Measurements from ENCODE around the gene ZNF467.

ZNF467 gene

DNA sequence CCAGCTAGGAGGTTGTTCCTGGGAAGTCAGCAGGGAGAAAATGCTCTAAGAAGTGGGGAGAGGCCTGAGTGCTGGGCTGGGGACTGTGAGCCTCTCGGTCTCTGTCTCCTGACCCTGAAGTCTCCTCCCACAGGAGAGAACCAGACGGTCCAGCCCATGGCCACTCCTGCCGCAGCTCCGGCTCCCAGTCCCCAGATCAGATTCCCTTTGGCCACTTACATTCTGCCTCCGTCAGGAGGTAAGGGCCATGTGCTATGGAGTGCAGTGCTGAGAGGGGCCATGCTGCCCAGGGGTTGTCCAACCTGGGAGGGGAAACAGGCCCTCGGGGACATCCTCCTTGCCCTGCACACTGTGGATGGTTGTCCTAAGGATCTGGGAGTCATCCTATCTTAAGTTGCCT is 21.3 kb upstream of the ZNF467 start:
- DNase-seq (ENCODE audit: low read depth in 1 of 2, low spot score in 1 of 2): no peak
- Histone ChIP-seq H3K27me3 (ENCODE audit: insufficient read depth, poor library complexity, severe bottlenecking) (peaks cover 18% of the 10 kb centered on the region), H3K4me3 (replicated peaks; ENCODE audit: insufficient read depth, low read length) (no peak overlapping the region), H3K27ac (replicated peaks) (no peak overlapping the region)
- TF ChIP-seq GABPA (IDR thresholded peaks at IDR 0.05; ENCODE audit: low read depth) (no peak), POLR2AphosphoS5 (IDR thresholded peaks at IDR 0.05; ENCODE audit: low read depth) (no peak), SPI1 (IDR thresholded peaks at IDR 0.05; ENCODE audit: borderline replicate concordance, low read depth) (no peak)
- TF ChIP-seq, protein P1, sequence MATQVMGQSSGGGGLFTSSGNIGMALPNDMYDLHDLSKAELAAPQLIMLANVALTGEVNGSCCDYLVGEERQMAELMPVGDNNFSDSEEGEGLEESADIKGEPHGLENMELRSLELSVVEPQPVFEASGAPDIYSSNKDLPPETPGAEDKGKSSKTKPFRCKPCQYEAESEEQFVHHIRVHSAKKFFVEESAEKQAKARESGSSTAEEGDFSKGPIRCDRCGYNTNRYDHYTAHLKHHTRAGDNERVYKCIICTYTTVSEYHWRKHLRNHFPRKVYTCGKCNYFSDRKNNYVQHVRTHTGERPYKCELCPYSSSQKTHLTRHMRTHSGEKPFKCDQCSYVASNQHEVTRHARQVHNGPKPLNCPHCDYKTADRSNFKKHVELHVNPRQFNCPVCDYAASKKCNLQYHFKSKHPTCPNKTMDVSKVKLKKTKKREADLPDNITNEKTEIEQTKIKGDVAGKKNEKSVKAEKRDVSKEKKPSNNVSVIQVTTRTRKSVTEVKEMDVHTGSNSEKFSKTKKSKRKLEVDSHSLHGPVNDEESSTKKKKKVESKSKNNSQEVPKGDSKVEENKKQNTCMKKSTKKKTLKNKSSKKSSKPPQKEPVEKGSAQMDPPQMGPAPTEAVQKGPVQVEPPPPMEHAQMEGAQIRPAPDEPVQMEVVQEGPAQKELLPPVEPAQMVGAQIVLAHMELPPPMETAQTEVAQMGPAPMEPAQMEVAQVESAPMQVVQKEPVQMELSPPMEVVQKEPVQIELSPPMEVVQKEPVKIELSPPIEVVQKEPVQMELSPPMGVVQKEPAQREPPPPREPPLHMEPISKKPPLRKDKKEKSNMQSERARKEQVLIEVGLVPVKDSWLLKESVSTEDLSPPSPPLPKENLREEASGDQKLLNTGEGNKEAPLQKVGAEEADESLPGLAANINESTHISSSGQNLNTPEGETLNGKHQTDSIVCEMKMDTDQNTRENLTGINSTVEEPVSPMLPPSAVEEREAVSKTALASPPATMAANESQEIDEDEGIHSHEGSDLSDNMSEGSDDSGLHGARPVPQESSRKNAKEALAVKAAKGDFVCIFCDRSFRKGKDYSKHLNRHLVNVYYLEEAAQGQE (IDR thresholded peaks at IDR 0.05; ENCODE audit: insufficient replicate concordance, low read depth): no peak
- TF ChIP-seq, protein P2, sequence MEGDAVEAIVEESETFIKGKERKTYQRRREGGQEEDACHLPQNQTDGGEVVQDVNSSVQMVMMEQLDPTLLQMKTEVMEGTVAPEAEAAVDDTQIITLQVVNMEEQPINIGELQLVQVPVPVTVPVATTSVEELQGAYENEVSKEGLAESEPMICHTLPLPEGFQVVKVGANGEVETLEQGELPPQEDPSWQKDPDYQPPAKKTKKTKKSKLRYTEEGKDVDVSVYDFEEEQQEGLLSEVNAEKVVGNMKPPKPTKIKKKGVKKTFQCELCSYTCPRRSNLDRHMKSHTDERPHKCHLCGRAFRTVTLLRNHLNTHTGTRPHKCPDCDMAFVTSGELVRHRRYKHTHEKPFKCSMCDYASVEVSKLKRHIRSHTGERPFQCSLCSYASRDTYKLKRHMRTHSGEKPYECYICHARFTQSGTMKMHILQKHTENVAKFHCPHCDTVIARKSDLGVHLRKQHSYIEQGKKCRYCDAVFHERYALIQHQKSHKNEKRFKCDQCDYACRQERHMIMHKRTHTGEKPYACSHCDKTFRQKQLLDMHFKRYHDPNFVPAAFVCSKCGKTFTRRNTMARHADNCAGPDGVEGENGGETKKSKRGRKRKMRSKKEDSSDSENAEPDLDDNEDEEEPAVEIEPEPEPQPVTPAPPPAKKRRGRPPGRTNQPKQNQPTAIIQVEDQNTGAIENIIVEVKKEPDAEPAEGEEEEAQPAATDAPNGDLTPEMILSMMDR (IDR thresholded peaks at IDR 0.05; ENCODE audit: insufficient read depth, low read length): no peak

DNA sequence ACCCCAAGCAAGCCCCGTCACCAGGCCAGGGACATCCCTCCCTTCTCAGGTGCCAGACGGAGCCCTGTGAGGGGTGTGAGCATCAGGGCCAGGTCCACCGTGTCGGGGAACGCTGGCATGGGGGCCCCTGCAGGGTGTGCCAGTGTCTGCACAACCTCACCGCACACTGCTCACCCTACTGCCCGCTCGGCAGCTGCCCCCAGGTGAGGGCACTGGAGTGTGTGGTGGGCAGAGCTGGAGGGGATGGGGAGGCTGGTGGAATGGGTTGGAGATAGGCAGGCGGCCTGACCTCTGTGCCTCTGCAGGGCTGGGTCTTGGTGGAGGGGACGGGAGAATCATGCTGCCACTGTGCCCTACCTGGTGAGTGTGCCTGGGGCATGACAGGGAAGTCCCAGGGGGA is 19.9 kb upstream of the ZNF467 start:
- peaks cover 21% of the 10 kb centered on the region for H3K27me3 ChIP-seq (ENCODE audit: insufficient read depth, poor library complexity, severe bottlenecking)
- TF ChIP-seq, protein P2 (IDR thresholded peaks at IDR 0.05; ENCODE audit: insufficient read depth, low read length): no peak
- TF ChIP-seq, protein P1 (IDR thresholded peaks at IDR 0.05; ENCODE audit: insufficient replicate concordance, low read depth): no peak
- TF ChIP-seq GABPA (IDR thresholded peaks at IDR 0.05; ENCODE audit: low read depth) (no peak), SPI1 (IDR thresholded peaks at IDR 0.05; ENCODE audit: borderline replicate concordance, low read depth) (no peak), POLR2AphosphoS5 (IDR thresholded peaks at IDR 0.05; ENCODE audit: low read depth) (no peak)

DNA sequence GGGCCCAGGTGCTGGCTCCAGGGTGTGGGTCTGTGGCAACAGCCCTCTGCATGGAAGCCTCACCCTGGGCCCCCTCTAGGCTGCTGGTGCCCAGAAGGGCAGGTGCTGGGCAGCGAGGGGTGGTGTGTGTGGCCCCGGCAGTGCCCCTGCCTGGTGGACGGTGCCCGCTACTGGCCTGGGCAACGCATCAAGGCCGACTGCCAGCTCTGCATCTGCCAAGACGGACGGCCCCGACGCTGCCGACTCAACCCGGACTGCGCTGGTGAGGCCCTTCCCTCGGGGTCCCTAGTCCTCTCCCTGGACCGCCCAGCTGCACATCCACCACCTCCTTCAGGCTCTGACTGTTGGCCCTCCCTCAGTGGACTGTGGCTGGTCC is 18.8 kb upstream of the ZNF467 start:
- no peak overlapping the region for H3K27ac ChIP-seq (replicated peaks)
- no peak overlapping the region for H3K4me3 ChIP-seq (replicated peaks; ENCODE audit: insufficient read depth, low read length)
- no peak for DNase-seq (ENCODE audit: low read depth in 1 of 2, low spot score in 1 of 2)
- TF ChIP-seq, protein P1 (IDR thresholded peaks at IDR 0.05; ENCODE audit: insufficient replicate concordance, low read depth): no peak
- TF ChIP-seq SPI1 (IDR thresholded peaks at IDR 0.05; ENCODE audit: borderline replicate concordance, low read depth) (no peak), POLR2AphosphoS5 (IDR thresholded peaks at IDR 0.05; ENCODE audit: low read depth) (no peak), GABPA (IDR thresholded peaks at IDR 0.05; ENCODE audit: low read depth) (no peak)
- TF ChIP-seq, protein P2 (IDR thresholded peaks at IDR 0.05; ENCODE audit: insufficient read depth, low read length): no peak
- peaks cover 21% of the 10 kb centered on the region for H3K27me3 ChIP-seq (ENCODE audit: insufficient read depth, poor library complexity, severe bottlenecking)

More for the DNA sequence above, 19.9 kb upstream of the ZNF467 start:
- no peak for DNase-seq (ENCODE audit: low read depth in 1 of 2, low spot score in 1 of 2)
- H3K27ac ChIP-seq (replicated peaks): no peak overlapping the region
- H3K4me3 ChIP-seq (replicated peaks; ENCODE audit: insufficient read depth, low read length): no peak overlapping the region
